Upper lobe of left lung (tissue), 4 donors: ENCODE data around the gene CYTH3.

Source experiments
- EP300 ChIP-seq, 4 donors: sonication (generic); formaldehyde crosslinking; IDR thresholded peaks; one replicate each; pipeline ENCODE4 v1.5.1; 2017; ENCODE audit warnings: antibody characterized with exemption in 4 of 4, control low read depth in 2 of 4
- POLR2A ChIP-seq, 4 donors: fragments of 450-650 bp; IDR thresholded peaks; one replicate each; pipeline ENCODE4 v1.5.1; 2016 to 2017; ENCODE audit warnings: antibody characterized with exemption in 4 of 4, mild to moderate bottlenecking in 2 of 4
- TF ChIP-seq, protein P1 (sequence below), 6 experiments: fragments of 450-650 bp in 4 of 6; fragments of 200-600 bp in 2 of 6; sonication (generic) in 2 of 6; IDR thresholded peaks; one replicate each; pipeline ENCODE4 v1.5.1; 2016 to 2019; ENCODE audit warnings: antibody characterized with exemption in 6 of 6

DNA sequence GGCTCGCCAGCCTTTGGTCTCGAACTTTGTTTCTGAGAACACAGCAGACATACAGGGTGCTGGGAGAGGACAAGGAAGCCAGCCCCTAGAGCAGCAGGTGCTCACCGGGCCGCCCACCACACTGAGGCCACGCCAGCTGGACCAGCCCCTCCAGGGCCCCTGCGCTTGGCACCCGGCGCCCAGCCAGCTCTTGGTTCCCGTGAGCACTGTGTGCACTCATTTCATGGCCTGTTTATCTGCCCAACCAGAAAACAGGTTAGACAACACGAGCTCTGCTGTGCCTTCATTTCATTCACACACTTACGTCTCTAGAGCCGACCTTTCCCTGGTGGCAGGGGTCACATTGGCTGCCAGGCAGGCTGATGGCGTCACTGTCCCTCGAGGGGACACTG is 104.0 kb downstream of the CYTH3 start:
- TF ChIP-seq, protein P1, sequence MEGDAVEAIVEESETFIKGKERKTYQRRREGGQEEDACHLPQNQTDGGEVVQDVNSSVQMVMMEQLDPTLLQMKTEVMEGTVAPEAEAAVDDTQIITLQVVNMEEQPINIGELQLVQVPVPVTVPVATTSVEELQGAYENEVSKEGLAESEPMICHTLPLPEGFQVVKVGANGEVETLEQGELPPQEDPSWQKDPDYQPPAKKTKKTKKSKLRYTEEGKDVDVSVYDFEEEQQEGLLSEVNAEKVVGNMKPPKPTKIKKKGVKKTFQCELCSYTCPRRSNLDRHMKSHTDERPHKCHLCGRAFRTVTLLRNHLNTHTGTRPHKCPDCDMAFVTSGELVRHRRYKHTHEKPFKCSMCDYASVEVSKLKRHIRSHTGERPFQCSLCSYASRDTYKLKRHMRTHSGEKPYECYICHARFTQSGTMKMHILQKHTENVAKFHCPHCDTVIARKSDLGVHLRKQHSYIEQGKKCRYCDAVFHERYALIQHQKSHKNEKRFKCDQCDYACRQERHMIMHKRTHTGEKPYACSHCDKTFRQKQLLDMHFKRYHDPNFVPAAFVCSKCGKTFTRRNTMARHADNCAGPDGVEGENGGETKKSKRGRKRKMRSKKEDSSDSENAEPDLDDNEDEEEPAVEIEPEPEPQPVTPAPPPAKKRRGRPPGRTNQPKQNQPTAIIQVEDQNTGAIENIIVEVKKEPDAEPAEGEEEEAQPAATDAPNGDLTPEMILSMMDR (IDR thresholded peaks at IDR 0.05), result no peak
- TF ChIP-seq POLR2A (IDR thresholded peaks at IDR 0.05) (no peak), EP300 (IDR thresholded peaks at IDR 0.05) (no peak)
